ENCODE results near the gene ACSF2. TPM values are rescaled to one million over a fixed set of nuclear protein-coding genes. Genes with fewer than 3 reads are reported as not detected.

The ACSF2 gene
- total and polyA plus RNA-seq, 2 of the 13 experiments (the other 11 are each of a cell fraction or from before 2014, with no cell fraction given): 87.3 to 109 TPM

- TF ChIP-seq ZNF569 (CRISPR knock-in tag; IDR thresholded peaks at IDR 0.05; ENCODE audit: borderline replicate concordance): no peak
- TF ChIP-seq ZNF503 (CRISPR knock-in tag; IDR thresholded peaks at IDR 0.05): no peak
- TF ChIP-seq ZNF10 (CRISPR knock-in tag; IDR thresholded peaks at IDR 0.05; ENCODE audit: borderline replicate concordance, low read depth): no peak
- no peak for TF ChIP-seq ZNF276 (CRISPR knock-in tag; IDR thresholded peaks at IDR 0.05; ENCODE audit: low read depth)
- TF ChIP-seq AHR (CRISPR knock-in tag; IDR thresholded peaks at IDR 0.05): no peak
- TF ChIP-seq MED13 (CRISPR knock-in tag; IDR thresholded peaks at IDR 0.05): no peak
- TF ChIP-seq YEATS4 (CRISPR knock-in tag; IDR thresholded peaks at IDR 0.05; ENCODE audit: borderline replicate concordance): peak; percentile 58; the same call in 1 of the 2 replicates
Measured at GRCh38 chr17:50476545-50477315, 50.7 kb downstream of the ACSF2 start (continued).

Measured in HepG2 (cell line).